Measurements from ENCODE around the gene GSX2.

DNA sequence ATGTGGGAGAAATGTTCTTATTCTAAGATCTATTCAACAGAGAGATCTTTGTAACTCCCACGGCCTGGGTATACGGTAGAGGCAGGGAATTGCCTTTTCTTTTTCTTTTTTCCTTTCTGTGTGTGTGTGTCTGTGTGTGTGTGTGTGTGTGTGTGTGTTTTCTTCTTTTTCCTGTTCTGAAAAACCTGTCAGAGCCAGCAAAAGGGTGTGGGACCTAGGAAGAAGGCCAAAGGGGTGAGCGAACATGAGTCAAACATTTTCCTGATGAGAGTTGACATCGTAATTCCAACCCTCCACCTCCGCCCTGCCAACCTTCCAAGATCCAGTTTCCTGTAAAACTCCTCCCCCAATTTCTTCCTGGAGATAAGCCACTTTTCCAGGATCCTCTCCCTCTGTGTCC is 32.8 kb upstream of the GSX2 start:
- TF ChIP-seq, protein P1, sequence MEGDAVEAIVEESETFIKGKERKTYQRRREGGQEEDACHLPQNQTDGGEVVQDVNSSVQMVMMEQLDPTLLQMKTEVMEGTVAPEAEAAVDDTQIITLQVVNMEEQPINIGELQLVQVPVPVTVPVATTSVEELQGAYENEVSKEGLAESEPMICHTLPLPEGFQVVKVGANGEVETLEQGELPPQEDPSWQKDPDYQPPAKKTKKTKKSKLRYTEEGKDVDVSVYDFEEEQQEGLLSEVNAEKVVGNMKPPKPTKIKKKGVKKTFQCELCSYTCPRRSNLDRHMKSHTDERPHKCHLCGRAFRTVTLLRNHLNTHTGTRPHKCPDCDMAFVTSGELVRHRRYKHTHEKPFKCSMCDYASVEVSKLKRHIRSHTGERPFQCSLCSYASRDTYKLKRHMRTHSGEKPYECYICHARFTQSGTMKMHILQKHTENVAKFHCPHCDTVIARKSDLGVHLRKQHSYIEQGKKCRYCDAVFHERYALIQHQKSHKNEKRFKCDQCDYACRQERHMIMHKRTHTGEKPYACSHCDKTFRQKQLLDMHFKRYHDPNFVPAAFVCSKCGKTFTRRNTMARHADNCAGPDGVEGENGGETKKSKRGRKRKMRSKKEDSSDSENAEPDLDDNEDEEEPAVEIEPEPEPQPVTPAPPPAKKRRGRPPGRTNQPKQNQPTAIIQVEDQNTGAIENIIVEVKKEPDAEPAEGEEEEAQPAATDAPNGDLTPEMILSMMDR (IDR thresholded peaks at IDR 0.05; ENCODE audit: insufficient read depth, low read length, poor library complexity, severe bottlenecking): no peak
- TF ChIP-seq EZH2phosphoT487 (conservative IDR thresholded peaks at IDR 0.05; ENCODE audit: low read length): no peak

Data from SU-DHL-6 (cell line).